Fibroblast of gingiva (primary cell): ENCODE data around the gene NAXD.
"Not testable (repeated sequence)": the region's sequence is repeated elsewhere in the genome, so short reads cannot be mapped to it uniquely, and the experiment has no call there.

Source experiments
- DNase-seq: peaks from one replicate; pipeline ENCODE4 v3.0.0-alpha.2; 2011; ENCODE audit warnings: low read depth

Gene NAXD

GRCh38 chr13:110628477-110628793, 13.1 kb downstream of the NAXD start:
- DNase-seq, result no peak

GRCh38 chr13:110628952-110629701, 13.8 kb downstream of the NAXD start:
- no peak for DNase-seq

- DNase-seq, result no peak
Measured at GRCh38 chr13:110629735-110630134, 14.4 kb downstream of the NAXD start.

- no peak for DNase-seq
Measured at GRCh38 chr13:110630566-110631119, 15.3 kb downstream of the NAXD start.

- not testable (repeated sequence) for DNase-seq
Measured at GRCh38 chr13:110632255-110632654, 16.9 kb downstream of the NAXD start.

GRCh38 chr13:110633776-110634175, 18.4 kb downstream of the NAXD start:
- no peak for DNase-seq

- peak; percentile 14 for DNase-seq
Measured at GRCh38 chr13:110634558-110634957, 19.2 kb downstream of the NAXD start.

- DNase-seq, result no peak
Measured at GRCh38 chr13:110635405-110636002, 20.2 kb downstream of the NAXD start.

GRCh38 chr13:110636053-110636475, 20.7 kb downstream of the NAXD start:
- no peak for DNase-seq

GRCh38 chr13:110636701-110637201, 21.4 kb downstream of the NAXD start:
- DNase-seq, result no peak

GRCh38 chr13:110637275-110637674, 21.9 kb downstream of the NAXD start:
- DNase-seq, result no peak

GRCh38 chr13:110637747-110638146, 22.4 kb downstream of the NAXD start:
- DNase-seq, result no peak

GRCh38 chr13:110638257-110638656, 22.9 kb downstream of the NAXD start:
- no peak for DNase-seq

- DNase-seq, result no peak
Measured at GRCh38 chr13:110638814-110639806, 23.8 kb downstream of the NAXD start.

- DNase-seq, result no peak
Measured at GRCh38 chr13:110639935-110640334, 24.6 kb downstream of the NAXD start.

GRCh38 chr13:110640591-110641029, 25.3 kb downstream of the NAXD start:
- no peak for DNase-seq

GRCh38 chr13:110641055-110642015, 26.0 kb downstream of the NAXD start:
- no peak for DNase-seq

- DNase-seq, result no peak
Measured at GRCh38 chr13:110642291-110642981, 27.1 kb downstream of the NAXD start.

GRCh38 chr13:110643324-110643723, 28.0 kb downstream of the NAXD start:
- DNase-seq, result no peak

GRCh38 chr13:110643768-110644421, 28.6 kb downstream of the NAXD start:
- peak; percentile 18 for DNase-seq
